GM18951 (cell line): ENCODE data around the gene SCFD2.

ENCODE experiments used
- POLR2A ChIP-seq: IDR thresholded peaks from 4 replicates; pipeline ENCODE4 v1.6.1; 2011; ENCODE audit warnings: mild to moderate bottlenecking; ENCODE audit not compliant: insufficient read length, insufficient read depth; ENCODE audit errors: extremely low read depth
- in situ Hi-C: fragments of 300-500 bp; cut with MboI; formaldehyde crosslinking; loops from one replicate; pipeline ENCODE4 v1.12.0; 2022; ENCODE audit warnings: low sequenced_read_pairs, mixed read lengths, inconsistent platforms; ENCODE audit not compliant: unreplicated experiment

SCFD2 gene

GRCh38 chr4:52873861-52874343 is 492.0 kb downstream of the SCFD2 start:
- in situ Hi-C loops: no loop called here
- TF ChIP-seq POLR2A: no peak

GRCh38 chr4:52873191-52873590 is 492.7 kb downstream of the SCFD2 start:
- no peak for TF ChIP-seq POLR2A
- in situ Hi-C loops: no loop called here

- TF ChIP-seq POLR2A: no peak
- in situ Hi-C loops: no loop called here
Measured at GRCh38 chr4:52870225-52870624, 495.6 kb downstream of the SCFD2 start.

GRCh38 chr4:52869656-52870055 is 496.2 kb downstream of the SCFD2 start:
- in situ Hi-C loops: no loop called here
- no peak for TF ChIP-seq POLR2A

GRCh38 chr4:52869196-52869595 is 496.7 kb downstream of the SCFD2 start:
- TF ChIP-seq POLR2A: no peak
- in situ Hi-C loops: no loop called here

GRCh38 chr4:52868133-52868532 is 497.7 kb downstream of the SCFD2 start:
- TF ChIP-seq POLR2A: no peak
- in situ Hi-C loops: no loop called here

GRCh38 chr4:52867163-52867562 is 498.7 kb downstream of the SCFD2 start:
- in situ Hi-C loops: no loop called here
- no peak for TF ChIP-seq POLR2A

- in situ Hi-C loops: no loop called here
Measured at GRCh38 chr4:52866734-52867133, 499.1 kb downstream of the SCFD2 start.

GRCh38 chr4:52865300-52865699 is 500.6 kb downstream of the SCFD2 start:
- no peak for TF ChIP-seq POLR2A
- in situ Hi-C loops: no loop called here

More at GRCh38 chr4:52866734-52867133, 499.1 kb downstream of the SCFD2 start:
- no peak for TF ChIP-seq POLR2A

- no peak for TF ChIP-seq POLR2A
- in situ Hi-C loops: no loop called here
Measured at GRCh38 chr4:52864793-52865192, 501.1 kb downstream of the SCFD2 start.

- in situ Hi-C loops: no loop called here
- TF ChIP-seq POLR2A: no peak
Measured at GRCh38 chr4:52863324-52863723, 502.5 kb downstream of the SCFD2 start.

- in situ Hi-C loops: no loop called here
- no peak for TF ChIP-seq POLR2A
Measured at GRCh38 chr4:52862639-52863161, 503.2 kb downstream of the SCFD2 start.

- TF ChIP-seq POLR2A: no peak
- in situ Hi-C loops: no loop called here
Measured at GRCh38 chr4:52861879-52862616, 503.8 kb downstream of the SCFD2 start, which contains the start of gene RASL11B. RASL11B (plus strand) TSS chr4:52862317; CDS start chr4:52862508, 191 bp downstream.
